ENCODE measurements around the gene EIF2B2. TPM values are rescaled to one million over a fixed set of nuclear protein-coding genes. Genes with fewer than 3 reads are reported as not detected.

The EIF2B2 gene
- total RNA-seq, 1 donor from 2014 or later = 34.8 TPM

GRCh38 chr14:74956027-74956279 is 46.8 kb upstream of the EIF2B2 start:
- no peak overlapping the region for H3K4me3 ChIP-seq
- no peak for DNase-seq
- peaks cover 13% of the 10 kb centered on the region for H3K4me1 ChIP-seq
- TF ChIP-seq CTCF (IDR thresholded peaks at IDR 0.05) = no peak
- no peak overlapping the region for H3K27ac ChIP-seq
- H3K9me3 ChIP-seq = no peaks in the 10 kb centered on the region
- H3K27me3 ChIP-seq = no peaks in the 10 kb centered on the region
- intact Hi-C loops (cut with DNase I) = no loop called here
- no peak for ATAC-seq
- H3K36me3 ChIP-seq = no peaks in the 10 kb centered on the region

DNA sequence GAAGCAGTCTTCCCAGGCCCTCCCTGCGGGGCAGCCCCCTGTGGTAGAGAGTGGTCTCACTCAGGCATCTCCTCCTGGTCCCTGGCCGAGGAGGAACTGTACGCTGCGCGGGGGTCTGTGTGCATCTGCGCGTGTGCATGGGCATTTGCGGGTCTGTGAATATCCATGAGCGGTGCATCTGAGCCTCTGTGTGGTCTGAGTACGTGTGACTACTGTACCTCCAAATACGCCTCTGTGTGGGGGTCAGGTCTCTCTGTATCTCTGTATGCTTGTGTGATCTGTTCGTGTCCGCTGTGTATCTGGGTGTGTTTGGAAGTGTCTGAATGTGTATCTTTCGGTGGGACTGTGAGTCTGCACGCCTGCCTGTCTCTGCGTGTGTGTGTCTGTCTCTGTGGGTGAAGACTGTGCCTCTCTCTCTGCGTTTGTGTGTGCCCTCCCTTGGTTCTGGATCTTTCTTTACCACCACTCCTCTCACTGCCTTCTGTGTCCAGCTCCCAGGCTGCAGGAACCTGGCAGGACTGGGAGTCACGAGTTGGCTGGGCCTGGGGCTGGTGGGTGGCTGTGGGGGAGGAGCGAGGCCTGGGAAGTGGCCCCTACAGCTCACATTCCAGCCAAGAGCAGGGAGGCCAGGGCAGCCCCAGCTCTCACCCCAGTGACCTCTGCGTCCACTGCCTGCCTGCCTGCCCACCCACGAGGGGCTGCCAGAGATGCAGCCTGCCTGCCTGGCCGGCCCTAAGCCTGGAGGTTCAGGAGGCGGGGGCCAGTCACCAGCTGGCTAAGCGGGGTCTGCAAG is 46.2 kb upstream of the EIF2B2 start:
- intact Hi-C loops (cut with DNase I) = no loop called here
- Histone ChIP-seq H3K36me3 (no peaks in the 10 kb centered on the region), H3K9me3 (no peaks in the 10 kb centered on the region), H3K27me3 (no peaks in the 10 kb centered on the region), H3K27ac (no peak overlapping the region), H3K4me1 (peaks cover 13% of the 10 kb centered on the region), H3K4me3 (no peak overlapping the region)
- ATAC-seq = no peak
- DNase-seq = no peak
- TF ChIP-seq CTCF (IDR thresholded peaks at IDR 0.05) = no peak

GRCh38 chr14:74959596-74960180 is 43.0 kb upstream of the EIF2B2 start:
- no peaks in the 10 kb centered on the region for H3K27me3 ChIP-seq
- H3K27ac ChIP-seq = no peak overlapping the region
- DNase-seq = no peak
- no peaks in the 10 kb centered on the region for H3K36me3 ChIP-seq
- H3K9me3 ChIP-seq = no peaks in the 10 kb centered on the region
- no peak overlapping the region for H3K4me3 ChIP-seq
- H3K4me1 ChIP-seq = peaks cover 7% of the 10 kb centered on the region
- no peak for TF ChIP-seq CTCF (IDR thresholded peaks at IDR 0.05)
- ATAC-seq = no peak
- intact Hi-C loops (cut with DNase I) = no loop called here

- intact Hi-C loops (cut with DNase I) = no loop called here
- Histone ChIP-seq H3K4me1 (no peaks in the 10 kb centered on the region), H3K36me3 (no peaks in the 10 kb centered on the region), H3K27me3 (no peaks in the 10 kb centered on the region), H3K27ac (no peak overlapping the region), H3K4me3 (no peak overlapping the region), H3K9me3 (no peaks in the 10 kb centered on the region)
- no peak for TF ChIP-seq CTCF (IDR thresholded peaks at IDR 0.05)
- DNase-seq (no peak), ATAC-seq (no peak)
These were observed 42.0 kb upstream of the EIF2B2 start for GRCh38 chr14:74960736-74961135.

- H3K9me3 ChIP-seq = no peaks in the 10 kb centered on the region
- DNase-seq = no peak
- TF ChIP-seq CTCF (IDR thresholded peaks at IDR 0.05) = no peak
- H3K4me1 ChIP-seq = no peaks in the 10 kb centered on the region
- no peaks in the 10 kb centered on the region for H3K27me3 ChIP-seq
- no peak overlapping the region for H3K27ac ChIP-seq
- H3K36me3 ChIP-seq = no peaks in the 10 kb centered on the region
- intact Hi-C loops (cut with DNase I) = no loop called here
- no peak for ATAC-seq
- H3K4me3 ChIP-seq = no peak overlapping the region
These were observed 41.3 kb upstream of the EIF2B2 start for GRCh38 chr14:74961238-74961911.
